ENCODE measurements around the gene POLE3. TPM values are rescaled to one million over a fixed set of nuclear protein-coding genes. Genes with fewer than 3 reads are reported as not detected.
"Not testable (repeated sequence)": the region's sequence is repeated elsewhere in the genome, so short reads cannot be mapped to it uniquely, and the experiment has no call there.

Gene POLE3
- polyA plus RNA-seq, 10 donors, result 41.2 to 55.9 (median 45.2) TPM

GRCh38 chr9:113406873-113407511 lies 3.5 kb downstream of the POLE3 start:
- peak; percentile 53 to 87 (median 71) for DNase-seq

DNA sequence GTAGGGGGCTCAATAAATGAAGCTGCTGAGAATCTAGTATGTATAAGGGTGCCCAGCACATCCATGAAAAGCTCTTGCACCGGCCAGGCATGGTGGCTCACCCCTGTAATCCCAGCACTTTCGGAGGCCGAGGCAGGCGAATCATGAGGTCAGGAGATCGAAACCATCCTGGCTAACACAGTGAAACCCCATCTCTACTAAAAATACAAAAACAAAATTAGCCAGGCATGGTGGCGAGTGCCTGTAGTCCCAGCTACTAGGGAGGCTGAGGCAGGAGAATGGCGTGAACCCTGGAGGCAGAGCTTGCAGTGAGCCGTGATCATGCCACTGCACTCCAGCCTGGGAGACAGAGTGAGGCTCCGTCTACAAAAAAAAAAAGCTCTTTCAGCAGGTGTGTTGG lies 4.1 kb downstream of the POLE3 start:
- not testable (repeated sequence) for DNase-seq

DNA sequence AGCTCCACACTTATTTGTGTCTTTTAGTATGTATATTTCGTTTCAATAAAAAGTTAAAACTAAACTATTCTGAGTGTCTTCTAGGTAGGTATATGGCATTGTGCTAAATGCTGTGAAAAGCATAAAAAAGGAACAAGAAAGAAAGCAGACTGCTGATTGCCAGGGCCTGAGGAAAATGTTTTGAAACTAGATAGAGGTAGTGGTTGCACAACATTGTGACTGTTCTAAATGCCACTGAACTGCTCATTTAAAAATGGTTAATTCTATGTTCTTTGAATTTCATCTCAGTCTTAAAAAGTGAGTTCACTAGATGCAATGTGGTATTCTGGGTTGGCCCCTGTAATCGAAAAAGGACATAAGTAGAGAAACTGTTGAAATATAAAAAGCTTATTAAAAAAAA lies 6.8 kb downstream of the POLE3 start:
- no peak for DNase-seq

DNA sequence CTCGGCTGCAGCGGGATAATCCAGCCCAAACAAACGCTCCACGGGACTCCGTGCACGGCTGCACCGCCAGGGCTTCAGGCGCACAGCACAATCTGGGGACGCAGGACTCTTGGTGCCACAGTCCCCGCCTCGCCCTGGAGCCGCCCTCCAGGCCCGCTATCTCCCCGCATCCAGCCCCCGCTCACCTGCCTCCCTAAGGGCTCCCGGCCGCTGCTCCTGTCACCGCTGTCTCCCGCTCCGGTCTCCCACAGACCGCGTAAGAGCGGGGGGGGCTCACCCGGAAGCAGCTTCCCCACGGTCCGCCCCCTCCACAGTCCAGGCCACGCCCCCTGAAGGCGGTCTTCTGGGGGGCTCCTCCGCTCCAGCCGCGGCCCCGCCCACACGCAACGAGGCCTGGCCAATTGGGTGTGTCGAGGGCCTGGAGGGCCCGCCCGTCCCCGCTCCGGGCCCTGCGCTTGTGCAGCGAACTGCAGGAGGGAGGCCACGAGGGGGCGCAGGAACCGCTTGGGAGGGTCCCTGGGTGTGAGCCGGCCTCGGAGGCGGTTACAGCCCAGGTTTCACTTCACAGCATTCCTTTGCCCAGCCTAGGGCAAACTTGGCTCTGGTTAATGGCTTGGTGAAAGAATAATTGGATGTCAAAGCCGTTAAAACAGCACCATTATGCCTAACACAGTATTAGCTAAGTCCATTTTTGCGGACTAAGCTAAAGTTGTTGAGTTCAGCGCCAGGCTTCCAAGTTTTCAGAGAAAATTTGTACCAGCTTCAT lies 9.3 kb downstream of the POLE3 start, which contains the start of gene ALAD:
Gene ALAD, minus strand, starts transcription at position 258 of the 766 bp plus-strand sequence. CDS start 7,725 bp downstream, outside the sequence.
- peak; percentile 99 for DNase-seq

DNA sequence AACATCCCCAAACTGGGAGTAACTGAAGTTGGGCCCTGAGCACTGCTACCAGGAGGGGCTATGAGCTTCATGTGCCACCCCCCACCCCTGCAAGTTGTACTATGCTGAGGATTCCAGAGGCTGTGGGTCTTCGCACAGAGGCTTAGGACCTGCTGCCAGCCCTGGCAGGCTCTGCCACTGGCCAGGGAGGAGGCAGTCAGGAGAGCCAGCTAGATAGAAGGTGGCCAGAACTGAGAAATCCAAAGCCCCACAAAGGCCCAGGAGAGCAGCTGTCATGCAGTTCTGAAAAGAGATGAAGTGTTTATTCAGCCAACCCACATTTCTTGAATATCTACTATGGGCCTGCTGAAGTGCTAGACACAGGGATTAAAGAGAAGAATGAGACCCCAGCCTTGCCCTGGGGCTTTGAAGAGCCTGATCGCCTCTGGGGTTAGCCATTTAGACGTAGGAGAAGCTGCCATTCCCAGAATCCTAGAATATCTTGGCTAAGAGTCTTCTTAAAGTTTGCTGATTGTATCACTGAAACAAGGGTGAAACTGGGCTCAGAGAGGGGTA lies 10.8 kb downstream of the POLE3 start:
- no peak for DNase-seq

GRCh38 chr9:113398796-113399195 lies 11.7 kb downstream of the POLE3 start:
- no peak for DNase-seq

DNA sequence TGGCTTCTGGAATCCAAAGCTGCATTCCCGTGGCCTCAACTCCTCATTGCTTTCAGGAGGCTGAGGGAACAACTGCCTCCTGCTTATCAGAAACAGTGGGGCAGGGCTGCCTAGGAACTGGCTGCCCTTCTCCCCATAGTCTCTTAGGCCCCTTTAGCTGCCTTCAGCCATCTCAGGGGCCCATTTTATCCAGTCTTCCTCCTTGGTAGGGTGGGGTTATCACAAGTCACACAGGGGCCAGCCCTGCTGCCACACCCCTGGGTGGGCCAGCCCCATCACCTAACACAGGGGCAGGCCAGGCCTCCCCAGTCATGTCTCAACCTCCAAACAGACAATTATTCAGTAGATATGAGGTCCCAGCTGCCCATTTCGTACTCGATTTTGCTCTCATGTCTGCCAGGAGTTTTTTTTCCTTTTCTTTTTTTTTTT lies 13.3 kb downstream of the POLE3 start:
- DNase-seq, result no peak

DNA sequence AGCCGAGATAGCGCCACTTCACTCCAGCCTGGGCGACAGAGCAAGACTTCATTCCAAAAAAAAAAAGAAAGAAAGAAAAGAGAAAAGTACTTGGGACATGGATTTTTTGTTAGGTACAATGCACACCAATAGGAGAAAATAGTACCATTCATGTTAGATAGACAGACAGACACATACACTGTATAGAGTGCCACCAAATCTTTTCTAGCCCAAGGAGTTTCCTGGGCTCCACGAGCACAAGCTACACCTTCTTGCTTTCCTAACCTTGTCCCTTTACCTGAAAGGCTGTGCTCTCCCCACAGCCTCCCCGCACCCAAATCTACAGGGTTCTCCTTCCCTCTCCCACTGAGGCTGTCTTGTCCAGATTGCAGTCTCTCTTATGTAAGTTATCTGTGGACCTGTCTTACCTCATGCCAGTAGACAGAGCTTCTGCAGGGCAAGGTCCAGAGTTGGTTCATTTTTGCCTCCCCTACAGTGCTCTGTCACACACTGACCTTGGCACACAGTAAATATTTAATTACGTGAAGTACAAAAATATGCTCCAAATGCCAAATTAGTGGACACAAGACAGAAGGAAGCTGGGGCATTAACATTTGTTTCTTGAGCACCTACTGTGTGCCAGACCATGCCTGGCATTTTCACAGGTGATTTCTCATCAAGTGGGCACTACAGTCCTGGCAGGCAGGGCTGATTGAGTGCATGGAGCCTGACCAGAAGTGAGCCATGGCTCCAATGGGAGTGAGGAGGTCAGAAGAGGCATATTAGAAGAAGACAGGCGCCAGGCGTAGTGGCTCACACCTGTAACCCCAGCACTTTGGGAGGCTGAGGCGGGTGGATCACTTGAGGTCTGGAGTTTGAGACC lies 15.2 kb downstream of the POLE3 start:
- DNase-seq, result no peak

DNA sequence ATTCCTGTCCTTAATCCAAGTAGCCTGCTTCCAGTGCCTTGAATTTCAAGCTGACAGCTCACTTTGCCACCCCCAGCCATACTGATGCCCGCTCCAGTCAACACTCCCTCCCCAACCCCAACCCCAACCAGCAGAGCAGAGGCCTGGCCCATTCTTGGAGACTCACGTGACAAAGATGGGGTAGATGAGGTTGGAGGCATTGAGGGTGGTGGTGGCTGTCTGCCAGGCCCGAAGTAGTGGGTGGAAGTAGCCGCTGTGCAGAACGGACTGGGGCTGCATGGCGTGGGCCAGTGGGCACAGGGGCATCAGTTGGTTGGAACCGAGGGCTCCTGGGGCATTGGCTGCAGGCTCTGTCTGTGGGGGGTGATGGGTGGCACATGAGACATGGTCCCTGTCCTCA lies 17.2 kb downstream of the POLE3 start:
- DNase-seq, result no peak

GRCh38 chr9:113391917-113392316 lies 18.6 kb downstream of the POLE3 start:
- no peak for DNase-seq

DNA sequence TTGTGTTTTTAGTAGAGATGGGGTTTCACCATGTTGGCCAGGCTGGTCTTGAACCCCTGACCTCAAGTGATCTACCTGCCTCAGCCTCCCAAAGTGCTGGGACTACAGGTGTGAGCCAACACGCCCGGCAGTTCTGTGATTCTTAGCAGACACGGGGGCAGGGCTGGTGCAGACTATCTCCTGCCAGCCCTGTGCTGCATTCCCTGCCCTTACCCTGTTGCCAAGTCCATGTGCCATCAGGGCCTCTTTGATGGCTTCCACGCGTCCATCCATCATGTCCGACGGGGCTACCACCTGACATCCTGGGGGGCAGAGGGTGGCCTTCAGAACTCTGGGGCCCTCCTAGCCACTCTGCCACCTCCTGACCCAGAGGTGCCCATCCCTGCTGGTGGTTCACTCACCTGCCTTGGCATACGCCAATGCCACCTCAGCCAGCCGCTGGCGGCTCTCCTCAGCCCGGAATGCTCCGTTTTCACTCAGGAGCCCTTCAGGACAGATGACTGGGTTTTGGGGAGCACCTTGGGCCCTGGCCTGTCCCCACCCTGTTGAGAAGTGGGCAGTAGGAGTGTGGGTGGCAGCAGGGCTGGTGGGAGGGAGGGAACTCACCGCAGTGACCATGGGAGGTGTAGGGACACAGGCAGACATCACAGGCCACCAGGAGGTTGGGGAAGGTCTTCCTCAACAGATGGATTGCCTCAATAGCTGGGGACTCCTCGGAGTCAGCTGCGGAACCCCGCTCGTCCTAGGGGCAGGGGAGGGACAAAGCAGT lies 20.1 kb downstream of the POLE3 start:
- no peak for DNase-seq

DNA sequence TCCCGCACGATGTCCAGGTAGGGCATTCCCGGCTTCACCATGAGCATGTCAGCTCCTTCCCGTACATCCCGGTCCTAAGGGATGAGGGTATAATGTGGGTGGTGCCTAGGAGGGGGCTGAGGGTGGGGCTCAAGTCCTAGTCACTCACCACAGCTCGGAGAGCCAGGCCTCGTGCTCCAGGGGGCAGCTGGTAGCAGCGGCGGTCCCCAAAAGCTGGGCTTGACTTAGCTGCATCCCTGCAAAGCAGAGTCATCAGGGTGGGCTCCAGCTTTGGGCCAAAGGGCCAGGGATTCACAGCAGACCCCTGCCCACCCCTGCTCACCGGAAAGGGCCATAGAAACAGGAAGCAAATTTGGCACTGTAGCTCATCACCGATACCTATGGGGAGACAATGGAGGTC lies 21.0 kb downstream of the POLE3 start:
- DNase-seq, result no peak

GRCh38 chr9:113388833-113389232 lies 21.6 kb downstream of the POLE3 start:
- no peak for DNase-seq

DNA sequence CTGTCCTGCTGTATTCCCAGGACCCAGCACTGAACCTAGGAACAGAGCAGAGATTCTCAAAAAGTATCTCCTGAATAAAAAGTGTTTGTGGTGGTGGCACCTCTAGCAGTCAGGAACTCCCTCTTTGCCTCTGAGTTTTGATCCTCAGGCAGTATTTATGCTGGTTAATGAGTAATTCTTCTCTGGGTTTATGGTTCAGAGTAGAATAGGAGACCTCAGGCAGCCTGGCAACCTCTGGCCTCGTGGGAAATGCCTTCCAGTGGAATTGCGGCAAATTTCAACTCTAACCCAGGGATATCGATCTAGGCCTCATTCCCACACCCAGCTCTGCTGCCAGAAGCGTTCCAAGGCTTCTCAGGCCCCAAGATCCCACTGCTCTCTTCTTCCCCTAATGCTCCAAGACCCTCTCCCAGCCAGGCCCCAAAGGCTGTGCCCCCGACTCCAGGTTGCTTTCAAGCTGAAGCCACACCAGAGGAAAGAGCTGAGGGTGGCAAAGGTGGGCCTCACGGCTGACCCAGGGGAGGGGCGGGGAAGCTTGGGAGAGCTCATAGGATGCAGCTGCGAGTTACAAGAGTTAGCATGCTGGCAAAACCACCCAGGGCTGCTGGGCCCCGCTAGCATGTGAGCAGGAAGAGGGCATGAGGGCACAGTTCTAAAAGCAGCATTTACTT lies 22.8 kb downstream of the POLE3 start:
- DNase-seq, result no peak

DNA sequence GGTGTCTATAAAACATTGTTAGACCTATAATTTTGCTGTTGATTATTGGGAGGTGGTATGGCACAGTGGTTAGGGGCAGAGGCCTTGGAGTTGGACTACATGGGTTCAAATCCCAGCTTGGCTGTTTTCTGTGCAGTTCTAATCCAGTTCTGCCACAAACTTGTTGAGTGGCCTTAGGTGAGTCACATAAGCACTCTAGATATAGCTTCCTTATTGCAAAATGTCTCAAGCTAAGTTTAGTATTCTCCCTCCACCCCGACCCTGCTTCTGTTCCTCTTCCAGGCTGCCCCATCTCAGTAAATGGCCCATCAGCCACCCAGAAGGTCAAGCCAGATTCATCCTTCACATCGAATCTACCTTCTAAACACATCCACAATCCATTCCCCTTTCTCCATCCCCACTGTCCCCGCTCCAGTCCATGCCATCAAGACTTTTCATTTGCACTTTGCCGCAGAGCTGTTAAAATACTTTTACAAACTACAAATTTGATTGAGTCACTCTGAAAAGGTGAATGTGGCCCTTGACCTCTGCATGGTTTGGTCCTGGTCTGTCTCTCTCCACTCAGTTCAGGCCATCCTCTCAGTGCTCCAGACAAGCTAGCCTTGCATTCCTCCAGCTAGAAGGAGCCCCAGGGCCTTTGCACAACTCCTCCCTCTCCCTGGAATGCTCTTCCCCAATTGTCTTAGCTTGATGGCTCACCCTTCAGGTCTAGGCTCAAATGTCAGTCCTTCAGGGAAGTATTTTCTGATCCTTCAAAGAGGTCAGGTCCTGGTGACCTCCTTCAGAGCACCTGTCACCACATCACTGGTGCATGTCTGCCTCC lies 23.7 kb downstream of the POLE3 start:
- DNase-seq, result no peak

DNA sequence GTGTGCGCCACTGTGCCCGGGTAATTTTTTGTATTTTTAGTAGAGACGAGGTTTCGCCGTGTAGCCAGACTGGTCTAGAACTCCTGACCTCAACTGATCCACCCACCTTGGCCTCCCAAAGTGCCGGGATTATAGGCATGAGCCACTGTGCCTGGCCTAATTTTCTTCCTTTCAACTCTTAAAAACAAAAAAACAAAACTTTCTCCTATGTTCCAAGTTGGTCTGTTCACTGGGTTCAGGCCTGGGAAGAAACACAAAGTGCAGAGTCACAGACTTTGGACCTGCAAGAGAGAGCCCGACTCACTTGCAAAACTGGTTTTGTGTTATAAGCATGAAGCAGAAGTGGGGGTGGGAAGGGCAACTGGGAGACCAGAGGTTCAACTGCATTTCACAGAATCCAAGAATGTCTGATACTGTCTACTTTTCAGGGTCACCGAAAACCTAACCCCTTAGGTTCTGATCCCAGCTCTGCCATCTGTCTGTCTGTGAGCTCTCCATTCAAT lies 28.5 kb downstream of the POLE3 start:
- no peak for DNase-seq

DNA sequence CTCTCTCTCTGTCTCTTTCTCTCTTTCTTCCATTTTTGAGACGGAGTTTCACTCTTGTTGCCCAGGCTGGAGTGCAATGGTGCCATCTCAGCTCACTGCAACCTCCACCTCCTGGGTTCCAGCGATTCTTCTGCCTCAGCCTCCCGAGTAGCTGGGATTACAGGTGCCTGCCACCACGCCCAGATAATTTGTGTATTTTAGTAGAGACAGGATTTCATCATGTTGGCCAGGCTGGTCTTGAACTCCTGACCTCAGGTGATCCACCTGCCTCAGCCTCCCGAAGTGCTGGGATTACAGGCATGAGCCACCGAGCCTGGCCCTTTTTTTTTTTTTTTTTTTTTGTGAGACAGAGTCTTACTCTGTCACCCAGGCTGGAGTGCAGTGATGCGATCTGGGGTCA lies 29.0 kb downstream of the POLE3 start:
- DNase-seq, result not testable (repeated sequence)

DNA sequence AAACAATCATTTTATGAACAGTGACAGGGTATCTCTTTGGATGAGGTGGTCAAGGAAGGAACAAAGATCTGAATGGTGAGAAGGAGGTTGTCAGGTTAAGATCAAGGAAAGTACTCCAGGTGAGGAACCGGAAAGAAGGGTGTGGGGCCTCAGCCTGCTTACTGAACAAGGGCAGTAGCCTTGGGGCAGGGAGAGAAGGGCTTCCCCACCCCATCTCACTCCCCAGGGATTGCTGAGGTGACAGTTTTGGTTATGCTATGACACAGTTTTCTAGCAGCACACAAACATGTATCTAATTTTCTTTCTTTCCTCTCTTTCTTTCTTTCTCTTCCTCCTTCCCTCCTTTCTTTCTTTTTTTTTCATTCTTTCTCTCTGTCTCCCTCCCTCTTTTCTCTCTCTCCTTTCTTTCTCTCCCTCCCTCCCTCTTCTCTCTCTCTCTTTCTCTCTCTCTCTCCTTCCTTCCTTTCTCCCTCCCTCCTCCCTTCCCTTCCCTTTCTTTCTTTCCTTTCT lies 29.6 kb downstream of the POLE3 start:
- no peak for DNase-seq

GRCh38 chr9:113379829-113380210 lies 30.7 kb downstream of the POLE3 start:
- not testable (repeated sequence) for DNase-seq

All from muscle of back (tissue), 11 donors.